Measurements from ENCODE around the gene LRRC38.

LRRC38 gene

DNA sequence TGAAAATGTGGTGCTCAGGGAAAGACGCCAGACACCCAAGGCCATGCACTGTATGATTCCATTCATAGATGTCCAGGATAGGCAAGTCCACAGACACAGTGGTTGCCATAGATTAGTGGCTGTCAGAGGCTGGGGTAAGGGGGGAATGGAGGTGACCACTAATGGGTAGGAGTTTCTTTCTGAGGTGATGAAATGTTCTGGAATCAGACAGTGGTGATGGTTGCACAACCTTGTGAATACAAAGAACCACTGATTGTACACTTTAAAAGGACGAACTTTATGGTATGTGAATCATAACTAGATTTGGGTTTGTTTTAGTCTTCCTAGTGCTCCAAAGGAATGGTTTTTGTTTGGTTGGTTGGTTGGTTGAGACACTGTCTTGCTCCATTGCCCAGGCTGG, 51.8 kb downstream of the LRRC38 start:
- TF ChIP-seq FOXM1 (IDR thresholded peaks at IDR 0.05; ENCODE audit: borderline replicate concordance, low read depth) (no peak), CEBPB (IDR thresholded peaks at IDR 0.05) (no peak), TAF1 (IDR thresholded peaks at IDR 0.05; ENCODE audit: low read depth) (no peak), RAD21 (IDR thresholded peaks at IDR 0.05; ENCODE audit: low read depth) (no peak), EP300 (IDR thresholded peaks at IDR 0.05; ENCODE audit: borderline replicate concordance) (no peak), ZBTB7A (IDR thresholded peaks at IDR 0.05; ENCODE audit: low read depth) (no peak)
- TF ChIP-seq, protein P1, sequence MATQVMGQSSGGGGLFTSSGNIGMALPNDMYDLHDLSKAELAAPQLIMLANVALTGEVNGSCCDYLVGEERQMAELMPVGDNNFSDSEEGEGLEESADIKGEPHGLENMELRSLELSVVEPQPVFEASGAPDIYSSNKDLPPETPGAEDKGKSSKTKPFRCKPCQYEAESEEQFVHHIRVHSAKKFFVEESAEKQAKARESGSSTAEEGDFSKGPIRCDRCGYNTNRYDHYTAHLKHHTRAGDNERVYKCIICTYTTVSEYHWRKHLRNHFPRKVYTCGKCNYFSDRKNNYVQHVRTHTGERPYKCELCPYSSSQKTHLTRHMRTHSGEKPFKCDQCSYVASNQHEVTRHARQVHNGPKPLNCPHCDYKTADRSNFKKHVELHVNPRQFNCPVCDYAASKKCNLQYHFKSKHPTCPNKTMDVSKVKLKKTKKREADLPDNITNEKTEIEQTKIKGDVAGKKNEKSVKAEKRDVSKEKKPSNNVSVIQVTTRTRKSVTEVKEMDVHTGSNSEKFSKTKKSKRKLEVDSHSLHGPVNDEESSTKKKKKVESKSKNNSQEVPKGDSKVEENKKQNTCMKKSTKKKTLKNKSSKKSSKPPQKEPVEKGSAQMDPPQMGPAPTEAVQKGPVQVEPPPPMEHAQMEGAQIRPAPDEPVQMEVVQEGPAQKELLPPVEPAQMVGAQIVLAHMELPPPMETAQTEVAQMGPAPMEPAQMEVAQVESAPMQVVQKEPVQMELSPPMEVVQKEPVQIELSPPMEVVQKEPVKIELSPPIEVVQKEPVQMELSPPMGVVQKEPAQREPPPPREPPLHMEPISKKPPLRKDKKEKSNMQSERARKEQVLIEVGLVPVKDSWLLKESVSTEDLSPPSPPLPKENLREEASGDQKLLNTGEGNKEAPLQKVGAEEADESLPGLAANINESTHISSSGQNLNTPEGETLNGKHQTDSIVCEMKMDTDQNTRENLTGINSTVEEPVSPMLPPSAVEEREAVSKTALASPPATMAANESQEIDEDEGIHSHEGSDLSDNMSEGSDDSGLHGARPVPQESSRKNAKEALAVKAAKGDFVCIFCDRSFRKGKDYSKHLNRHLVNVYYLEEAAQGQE (IDR thresholded peaks at IDR 0.05; ENCODE audit: low read depth): no peak
- TF ChIP-seq, protein P2, sequence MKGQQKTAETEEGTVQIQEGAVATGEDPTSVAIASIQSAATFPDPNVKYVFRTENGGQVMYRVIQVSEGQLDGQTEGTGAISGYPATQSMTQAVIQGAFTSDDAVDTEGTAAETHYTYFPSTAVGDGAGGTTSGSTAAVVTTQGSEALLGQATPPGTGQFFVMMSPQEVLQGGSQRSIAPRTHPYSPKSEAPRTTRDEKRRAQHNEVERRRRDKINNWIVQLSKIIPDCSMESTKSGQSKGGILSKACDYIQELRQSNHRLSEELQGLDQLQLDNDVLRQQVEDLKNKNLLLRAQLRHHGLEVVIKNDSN (IDR thresholded peaks at IDR 0.05): no peak

- TF ChIP-seq TAF1 (IDR thresholded peaks at IDR 0.05; ENCODE audit: low read depth) (no peak), CEBPB (IDR thresholded peaks at IDR 0.05) (no peak), EP300 (IDR thresholded peaks at IDR 0.05; ENCODE audit: borderline replicate concordance) (no peak), NFIC (IDR thresholded peaks at IDR 0.05) (no peak)
- TF ChIP-seq, protein P2 (IDR thresholded peaks at IDR 0.05): no peak
Observed at GRCh38 chr1:13456904-13457532, 56.8 kb downstream of the LRRC38 start.

DNA sequence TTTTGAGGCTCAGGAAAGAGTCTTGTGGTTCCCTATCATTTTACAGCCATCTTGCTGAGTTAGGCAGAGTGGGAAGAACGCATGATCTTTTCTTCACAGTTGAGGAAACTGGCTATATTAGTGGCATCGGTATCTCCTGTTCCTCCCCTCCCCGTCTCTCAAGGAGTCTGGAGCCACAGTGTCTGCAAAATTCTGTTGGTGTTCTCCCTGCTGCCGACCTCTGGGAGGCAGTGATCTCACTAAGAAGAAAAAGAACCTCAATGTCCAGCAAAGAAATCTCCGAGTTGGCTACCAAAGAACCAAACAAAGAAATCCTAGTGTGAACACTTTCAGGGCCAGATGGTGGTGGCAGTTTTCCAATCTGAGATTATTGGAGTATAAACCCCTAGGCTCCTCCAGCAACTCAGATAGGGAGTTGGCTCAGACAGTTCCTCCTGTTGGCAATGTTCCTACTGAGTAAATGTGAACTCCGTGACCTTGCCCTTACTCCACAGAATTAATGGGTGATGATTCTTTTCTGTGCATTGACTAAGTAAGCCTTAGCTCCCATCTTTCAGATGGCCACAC, 62.3 kb downstream of the LRRC38 start:
- TF ChIP-seq TEAD4 (IDR thresholded peaks at IDR 0.05) (no peak), CEBPB (IDR thresholded peaks at IDR 0.05) (no peak), RAD21 (IDR thresholded peaks at IDR 0.05; ENCODE audit: low read depth) (no peak), NFIC (IDR thresholded peaks at IDR 0.05) (no peak), EGR1 (IDR thresholded peaks at IDR 0.05) (no peak), EP300 (IDR thresholded peaks at IDR 0.05; ENCODE audit: borderline replicate concordance) (no peak), YY1 (IDR thresholded peaks at IDR 0.05; ENCODE audit: low read depth) (no peak), CREB1 (IDR thresholded peaks at IDR 0.05; ENCODE audit: low read depth) (no peak), TCF12 (IDR thresholded peaks at IDR 0.05; ENCODE audit: low read depth) (no peak), FOXM1 (IDR thresholded peaks at IDR 0.05; ENCODE audit: borderline replicate concordance, low read depth) (no peak), TAF1 (IDR thresholded peaks at IDR 0.05; ENCODE audit: low read depth) (no peak), ZBTB7A (IDR thresholded peaks at IDR 0.05; ENCODE audit: low read depth) (no peak)
- TF ChIP-seq, protein P3, sequence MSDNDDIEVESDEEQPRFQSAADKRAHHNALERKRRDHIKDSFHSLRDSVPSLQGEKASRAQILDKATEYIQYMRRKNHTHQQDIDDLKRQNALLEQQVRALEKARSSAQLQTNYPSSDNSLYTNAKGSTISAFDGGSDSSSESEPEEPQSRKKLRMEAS (IDR thresholded peaks at IDR 0.05): no peak
- TF ChIP-seq, protein P2 (IDR thresholded peaks at IDR 0.05): no peak
- TF ChIP-seq, protein P1 (IDR thresholded peaks at IDR 0.05; ENCODE audit: low read depth): no peak

- TF ChIP-seq TEAD4 (IDR thresholded peaks at IDR 0.05) (no peak), EP300 (IDR thresholded peaks at IDR 0.05; ENCODE audit: borderline replicate concordance) (no peak), NFIC (IDR thresholded peaks at IDR 0.05) (no peak), YY1 (IDR thresholded peaks at IDR 0.05; ENCODE audit: low read depth) (no peak), TAF1 (IDR thresholded peaks at IDR 0.05; ENCODE audit: low read depth) (no peak), TCF12 (IDR thresholded peaks at IDR 0.05; ENCODE audit: low read depth) (no peak), EGR1 (IDR thresholded peaks at IDR 0.05) (no peak), ZBTB7A (IDR thresholded peaks at IDR 0.05; ENCODE audit: low read depth) (no peak), FOXM1 (IDR thresholded peaks at IDR 0.05; ENCODE audit: borderline replicate concordance, low read depth) (no peak)
- TF ChIP-seq, protein P2 (IDR thresholded peaks at IDR 0.05): no peak
Observed at GRCh38 chr1:13450204-13450603, 63.6 kb downstream of the LRRC38 start.

DNA sequence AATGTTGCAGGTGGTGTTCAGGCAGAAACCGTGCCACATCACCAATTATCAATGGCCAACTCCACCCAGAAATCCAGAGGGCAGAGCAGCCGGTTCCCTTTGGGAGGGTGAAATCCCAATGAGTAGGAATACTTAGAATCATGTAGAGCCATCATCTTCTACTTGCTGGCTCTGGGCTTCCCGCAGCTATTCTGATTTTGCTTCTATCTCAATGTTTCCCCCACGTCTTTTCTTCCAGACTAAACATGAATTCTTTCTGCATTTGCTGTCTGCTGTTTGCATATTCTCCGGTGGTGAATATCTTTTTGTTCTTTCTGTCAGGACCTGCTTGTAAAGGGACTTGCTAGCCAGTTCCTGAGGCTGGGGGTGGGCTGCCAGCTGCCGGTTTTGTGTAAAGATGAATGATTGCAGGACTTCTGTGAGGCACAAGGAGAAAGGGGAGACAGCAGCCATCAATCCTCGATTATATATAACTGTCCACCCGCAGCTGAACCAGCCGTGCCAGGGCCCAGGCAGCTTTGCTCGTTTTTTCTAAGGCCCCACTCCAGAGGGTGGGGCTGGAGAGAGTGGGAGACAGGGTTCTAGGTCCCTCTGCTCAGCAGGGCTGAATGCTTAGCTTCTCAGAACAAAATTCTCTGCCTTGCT, 70.3 kb downstream of the LRRC38 start:
- no peak for TF ChIP-seq TCF12 (IDR thresholded peaks at IDR 0.05; ENCODE audit: low read depth)
- TF ChIP-seq ZBTB7A (IDR thresholded peaks at IDR 0.05; ENCODE audit: low read depth): no peak
- TF ChIP-seq NFIC (IDR thresholded peaks at IDR 0.05): no peak
- TF ChIP-seq, protein P2 (IDR thresholded peaks at IDR 0.05): no peak
- no peak for TF ChIP-seq CEBPB (IDR thresholded peaks at IDR 0.05)
- TF ChIP-seq FOXM1 (IDR thresholded peaks at IDR 0.05; ENCODE audit: borderline replicate concordance, low read depth): no peak
- no peak for TF ChIP-seq EP300 (IDR thresholded peaks at IDR 0.05; ENCODE audit: borderline replicate concordance)
- TF ChIP-seq CREB1 (IDR thresholded peaks at IDR 0.05; ENCODE audit: low read depth): no peak
- no peak for TF ChIP-seq RAD21 (IDR thresholded peaks at IDR 0.05; ENCODE audit: low read depth)
- TF ChIP-seq EGR1 (IDR thresholded peaks at IDR 0.05): no peak
- TF ChIP-seq, protein P3 (IDR thresholded peaks at IDR 0.05): no peak
- no peak for TF ChIP-seq TEAD4 (IDR thresholded peaks at IDR 0.05)
- TF ChIP-seq TAF1 (IDR thresholded peaks at IDR 0.05; ENCODE audit: low read depth): no peak
- TF ChIP-seq, protein P1 (IDR thresholded peaks at IDR 0.05; ENCODE audit: low read depth): no peak
- TF ChIP-seq YY1 (IDR thresholded peaks at IDR 0.05; ENCODE audit: low read depth): no peak
